ENCODE data around the gene MTG1.
"Not testable (repeated sequence)": the region's sequence is repeated elsewhere in the genome, so short reads cannot be mapped to it uniquely, and the experiment has no call there.

GRCh38 chr10:133386951-133387350 is 7.0 kb upstream of the MTG1 start:
- TF ChIP-seq POLR2A (IDR thresholded peaks at IDR 0.05; ENCODE audit: low read length); GATA1 (IDR thresholded peaks at IDR 0.05; ENCODE audit: low read depth, low read length): not testable (repeated sequence)

Measured in erythroblast (primary cell).